ENCODE measurements around the gene INSIG1. TPM values are rescaled to one million over a fixed set of nuclear protein-coding genes. Genes with fewer than 3 reads are reported as not detected.
A peak's percentile ranks its signal among the peaks of the same experiment; 100 is the strongest.

The INSIG1 gene
- total RNA-seq, 1 experiment from 2014 or later = 103 TPM

DNA sequence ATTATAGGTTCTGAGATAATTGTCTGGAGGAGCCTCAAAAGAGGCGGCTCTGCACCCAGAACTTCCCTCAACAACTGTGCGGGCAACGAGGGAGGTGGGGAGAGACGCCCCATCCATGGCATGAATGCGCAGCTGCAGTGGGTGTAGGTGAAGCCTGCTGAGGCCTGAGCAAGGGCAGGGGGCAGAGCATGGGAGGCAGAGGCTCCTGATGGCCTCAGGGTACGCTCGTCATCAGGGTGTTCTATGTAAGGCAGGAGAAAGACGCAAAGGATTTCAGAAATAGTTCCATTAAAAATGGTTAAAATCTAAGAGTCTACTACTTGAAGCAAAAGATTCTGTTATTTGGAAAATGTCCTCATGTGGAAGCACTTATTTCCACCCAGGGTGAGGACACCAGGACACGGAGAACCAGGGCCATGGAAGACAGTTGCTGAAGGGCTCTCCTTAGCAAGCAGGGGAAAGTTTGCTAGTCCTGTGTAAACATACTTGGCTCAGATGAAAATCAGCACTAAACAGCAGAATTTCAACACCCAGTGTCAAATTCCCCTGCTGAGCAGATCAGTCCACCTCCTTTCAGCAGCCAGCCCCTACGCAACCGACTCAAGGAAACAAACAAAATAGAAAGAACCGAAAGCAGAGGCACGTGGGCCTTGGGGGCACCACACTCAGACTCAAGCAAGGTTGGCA, 18.9 kb downstream of the INSIG1 start:
- Histone ChIP-seq H3K4me1 (replicated peaks; ENCODE audit: insufficient read depth) (peaks cover 11% of the 10 kb centered on the region), H3K9me3 (ENCODE audit: insufficient read depth, low read depth) (no peaks in the 10 kb centered on the region), H2AFZ (no peak overlapping the region), H3K27me3 (ENCODE audit: insufficient read depth, low read depth) (peaks cover 54% of the 10 kb centered on the region), H3K4me3 (no peak overlapping the region), H3K79me2 (ENCODE audit: low read depth) (no peaks in the 10 kb centered on the region), H3K4me2 (peak overlapping the region; percentile 53), H3F3A (ENCODE audit: insufficient read depth, low read depth) (peaks cover 5% of the 10 kb centered on the region; the same call in 1 of the 2 replicates), H4K20me1 (ENCODE audit: insufficient read depth) (no peaks in the 10 kb centered on the region), H3K27ac (no peak overlapping the region), H3K36me3 (ENCODE audit: low read depth) (no peaks in the 10 kb centered on the region), H3K9me2 (ENCODE audit: insufficient read depth) (no peaks in the 10 kb centered on the region)
- peak in 1 of 2 experiments; percentile 73 for DNase-seq
- ChIA-PET POLR2A (ENCODE audit: unreplicated experiment) (no interaction called here), CTCF (no interaction called here)
- no peak for TF ChIP-seq EZH2 (IDR thresholded peaks at IDR 0.05; ENCODE audit: low read depth)
- TF ChIP-seq, protein P1, sequence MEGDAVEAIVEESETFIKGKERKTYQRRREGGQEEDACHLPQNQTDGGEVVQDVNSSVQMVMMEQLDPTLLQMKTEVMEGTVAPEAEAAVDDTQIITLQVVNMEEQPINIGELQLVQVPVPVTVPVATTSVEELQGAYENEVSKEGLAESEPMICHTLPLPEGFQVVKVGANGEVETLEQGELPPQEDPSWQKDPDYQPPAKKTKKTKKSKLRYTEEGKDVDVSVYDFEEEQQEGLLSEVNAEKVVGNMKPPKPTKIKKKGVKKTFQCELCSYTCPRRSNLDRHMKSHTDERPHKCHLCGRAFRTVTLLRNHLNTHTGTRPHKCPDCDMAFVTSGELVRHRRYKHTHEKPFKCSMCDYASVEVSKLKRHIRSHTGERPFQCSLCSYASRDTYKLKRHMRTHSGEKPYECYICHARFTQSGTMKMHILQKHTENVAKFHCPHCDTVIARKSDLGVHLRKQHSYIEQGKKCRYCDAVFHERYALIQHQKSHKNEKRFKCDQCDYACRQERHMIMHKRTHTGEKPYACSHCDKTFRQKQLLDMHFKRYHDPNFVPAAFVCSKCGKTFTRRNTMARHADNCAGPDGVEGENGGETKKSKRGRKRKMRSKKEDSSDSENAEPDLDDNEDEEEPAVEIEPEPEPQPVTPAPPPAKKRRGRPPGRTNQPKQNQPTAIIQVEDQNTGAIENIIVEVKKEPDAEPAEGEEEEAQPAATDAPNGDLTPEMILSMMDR (conservative IDR thresholded peaks at IDR 0.05) = no peak
- BruUV-seq (replicated peaks) = no TSS peak
- intact Hi-C loops (cut with micrococcal nuclease; ENCODE audit: unreplicated experiment) = no loop called here

DNA sequence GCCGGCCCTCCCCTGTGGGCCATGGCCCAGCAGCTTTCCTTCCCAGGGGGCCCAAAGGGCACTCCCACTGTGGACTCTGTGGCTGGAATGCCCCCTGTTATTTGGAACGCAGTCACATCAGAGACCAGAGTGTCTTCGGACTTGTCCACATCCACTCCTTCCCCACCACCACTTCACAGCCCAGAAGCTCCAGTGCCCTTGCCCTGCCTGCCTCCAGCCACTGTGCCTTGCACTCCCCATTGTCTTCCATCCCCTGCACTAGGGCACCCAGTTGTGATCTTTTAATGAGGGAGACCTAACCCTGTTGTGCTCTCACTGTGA, 19.4 kb downstream of the INSIG1 start:
- Histone ChIP-seq H3K4me2 (peak overlapping the region; percentile 53), H3F3A (ENCODE audit: insufficient read depth, low read depth) (no peaks in the 10 kb centered on the region; the same call in 1 of the 2 replicates), H3K79me2 (ENCODE audit: low read depth) (no peaks in the 10 kb centered on the region), H3K4me1 (replicated peaks; ENCODE audit: insufficient read depth) (peaks cover 11% of the 10 kb centered on the region), H3K27me3 (ENCODE audit: insufficient read depth, low read depth) (peaks cover 54% of the 10 kb centered on the region), H4K20me1 (ENCODE audit: insufficient read depth) (no peaks in the 10 kb centered on the region), H3K27ac (no peak overlapping the region), H3K36me3 (ENCODE audit: low read depth) (no peaks in the 10 kb centered on the region), H3K9me3 (ENCODE audit: insufficient read depth, low read depth) (no peaks in the 10 kb centered on the region), H3K4me3 (no peak overlapping the region), H3K9me2 (ENCODE audit: insufficient read depth) (no peaks in the 10 kb centered on the region), H2AFZ (no peak overlapping the region)
- TF ChIP-seq, protein P1 (conservative IDR thresholded peaks at IDR 0.05) = no peak
- no peak for TF ChIP-seq EZH2 (IDR thresholded peaks at IDR 0.05; ENCODE audit: low read depth)
- intact Hi-C loops (cut with micrococcal nuclease; ENCODE audit: unreplicated experiment) = no loop called here
- no TSS peak for BruUV-seq (replicated peaks)
- no peak for DNase-seq
- POLR2A ChIA-PET (ENCODE audit: unreplicated experiment) = no interaction called here
- CTCF ChIA-PET = no interaction called here

DNA sequence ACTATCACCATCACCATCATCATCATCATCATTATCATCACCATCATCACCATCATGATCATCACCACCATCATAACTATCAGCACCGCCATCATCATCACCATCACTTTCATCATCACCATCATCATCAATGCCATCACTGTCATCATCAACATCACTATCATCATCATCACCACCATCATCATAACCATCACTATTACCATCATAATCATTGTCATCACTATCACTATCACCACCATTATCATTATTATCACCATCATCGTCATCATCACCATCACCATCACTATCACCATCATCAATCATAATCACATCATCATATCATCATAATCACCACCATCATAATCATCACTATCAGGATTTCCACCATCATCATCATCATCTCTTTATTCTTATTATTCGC, 20.6 kb downstream of the INSIG1 start:
- Histone ChIP-seq H3K79me2 (ENCODE audit: low read depth) (no peaks in the 10 kb centered on the region), H2AFZ (no peak overlapping the region), H4K20me1 (ENCODE audit: insufficient read depth) (no peaks in the 10 kb centered on the region), H3F3A (ENCODE audit: insufficient read depth, low read depth) (no peaks in the 10 kb centered on the region), H3K4me2 (no peak overlapping the region), H3K4me3 (no peak overlapping the region), H3K27ac (no peak overlapping the region), H3K36me3 (ENCODE audit: low read depth) (no peaks in the 10 kb centered on the region), H3K27me3 (ENCODE audit: insufficient read depth, low read depth) (peaks cover 61% of the 10 kb centered on the region), H3K9me3 (ENCODE audit: insufficient read depth, low read depth) (no peaks in the 10 kb centered on the region), H3K9me2 (ENCODE audit: insufficient read depth) (no peaks in the 10 kb centered on the region), H3K4me1 (replicated peaks; ENCODE audit: insufficient read depth) (peaks cover 11% of the 10 kb centered on the region)
- ChIA-PET CTCF (no interaction called here), POLR2A (ENCODE audit: unreplicated experiment) (no interaction called here)
- intact Hi-C loops (cut with micrococcal nuclease; ENCODE audit: unreplicated experiment) = no loop called here
- TF ChIP-seq EZH2 (IDR thresholded peaks at IDR 0.05; ENCODE audit: low read depth) = no peak
- TF ChIP-seq, protein P1 (conservative IDR thresholded peaks at IDR 0.05) = no peak
- DNase-seq = no peak
- no TSS peak for BruUV-seq (replicated peaks)

Data from PC-9 (cell line).